ENCODE data around the gene CDC42SE2. TPM values are rescaled to one million over a fixed set of nuclear protein-coding genes. Genes with fewer than 3 reads are reported as not detected.

CDC42SE2 gene
- total RNA-seq, 2 experiments from 2014 or later = 54.2 to 66.8 TPM

DNA sequence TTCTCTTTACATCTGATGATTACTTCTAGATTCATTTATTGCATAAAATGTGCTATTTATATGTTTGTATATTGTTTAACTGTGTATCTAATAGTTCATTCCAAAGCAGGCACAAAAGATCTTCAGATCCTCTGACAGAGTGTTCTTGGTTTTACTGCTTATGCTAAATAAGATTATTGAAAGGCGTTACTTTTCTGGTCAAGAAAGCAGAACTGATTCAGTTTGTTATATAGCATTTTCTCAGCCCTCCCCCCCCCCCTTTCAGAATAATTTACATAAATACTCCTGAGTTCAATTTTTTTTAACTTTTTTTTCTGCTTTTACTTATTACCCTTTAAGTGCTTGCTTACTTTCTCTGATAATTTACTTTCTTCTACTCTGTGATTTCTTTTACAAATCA is 15.4 kb downstream of the CDC42SE2 start:
- Histone ChIP-seq H3K4me3 (ENCODE audit: low read depth, low read length, poor library complexity, severe bottlenecking) (no peak overlapping the region), H2AFZ (ENCODE audit: low read length) (no peak overlapping the region), H3K9me2 (ENCODE audit: insufficient read depth, low read length) (no peaks in the 10 kb centered on the region), H3K4me1 (ENCODE audit: insufficient read depth, low read length, poor library complexity, severe bottlenecking) (peaks cover 53% of the 10 kb centered on the region), H3K36me3 (ENCODE audit: insufficient read depth, low read length) (peaks cover 53% of the 10 kb centered on the region), H3K4me2 (ENCODE audit: low read length) (peak overlapping the region; percentile 53; the same call in 1 of the 2 replicates), H3K79me2 (ENCODE audit: insufficient read depth, low read depth, low read length) (peaks cover 95% of the 10 kb centered on the region), H3K9me3 (ENCODE audit: low read length) (peaks cover 28% of the 10 kb centered on the region), H3K27ac (ENCODE audit: low read depth, low read length, poor library complexity, severe bottlenecking) (no peak overlapping the region), H4K20me1 (ENCODE audit: insufficient read depth, low read length) (peaks cover 27% of the 10 kb centered on the region; the same call in 1 of the 2 replicates)
- DNase-seq (ENCODE audit: low spot score) = no peak
- TF ChIP-seq CTCF (conservative IDR thresholded peaks at IDR 0.05; ENCODE audit: low read length) = no peak
- ChIA-PET POLR2A (interaction anchor here (1.6 kb wide), 1 partner anchor 16 kb away, joined by 3 read pairs; the partner anchor contains the start of gene CDC42SE2), CTCF (ENCODE audit: unreplicated experiment) (interaction anchor here (0.6 kb wide), 1 partner anchor 27 kb away, joined by 3 read pairs; no protein-coding TSS in a partner anchor)
- intact Hi-C loops (cut with micrococcal nuclease; ENCODE audit: unreplicated experiment) = loop anchor here (5.0 kb wide), 1 partner anchor 353 kb away; no protein-coding TSS in a partner anchor
- no TSS peak for BruUV-seq (replicated peaks)

DNA sequence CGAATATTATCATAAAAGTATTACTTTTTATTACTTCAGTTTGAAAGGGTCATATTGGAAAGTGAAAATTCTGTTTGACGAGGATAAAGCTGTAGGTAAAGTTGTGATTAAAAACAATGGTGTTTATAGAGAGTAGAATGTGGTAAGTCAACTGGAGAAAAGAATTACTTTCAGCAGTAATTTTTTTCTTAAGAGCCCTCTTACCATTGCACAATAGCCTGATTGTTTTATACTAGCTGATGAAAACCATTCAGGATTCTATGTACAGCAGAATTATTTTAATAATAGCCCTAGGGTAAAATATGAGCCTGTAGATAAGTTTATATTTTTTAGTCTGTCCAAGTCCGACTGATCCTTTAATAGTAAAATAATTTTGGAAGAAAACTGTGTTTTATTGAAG is 16.6 kb downstream of the CDC42SE2 start:
- no TSS peak for BruUV-seq (replicated peaks)
- peaks cover 41% of the 10 kb centered on the region for H3K4me1 ChIP-seq (ENCODE audit: insufficient read depth, low read length, poor library complexity, severe bottlenecking)
- TF ChIP-seq EZH2phosphoT487 (IDR thresholded peaks at IDR 0.05; ENCODE audit: borderline replicate concordance, low read depth, low read length) (no peak), CTCF (conservative IDR thresholded peaks at IDR 0.05; ENCODE audit: low read length) (no peak)
- CTCF ChIA-PET (ENCODE audit: unreplicated experiment) = no interaction called here
- H3K4me2 ChIP-seq (ENCODE audit: low read length) = peak overlapping the region; percentile 53
- intact Hi-C loops (cut with micrococcal nuclease; ENCODE audit: unreplicated experiment) = no loop called here
- H3K27ac ChIP-seq (ENCODE audit: low read depth, low read length, poor library complexity, severe bottlenecking) = no peak overlapping the region
- peaks cover 20% of the 10 kb centered on the region for H4K20me1 ChIP-seq (ENCODE audit: insufficient read depth, low read length)
- POLR2A ChIA-PET = interaction anchor here (0.6 to 2.0 kb wide), 9 partner anchors 10 to 117 kb away, joined by 3 to 8 read pairs (median 3); partner anchors contain the start of gene CDC42SE2
- peaks cover 95% of the 10 kb centered on the region for H3K79me2 ChIP-seq (ENCODE audit: insufficient read depth, low read depth, low read length)
- no peak overlapping the region for H3K4me3 ChIP-seq (ENCODE audit: low read depth, low read length, poor library complexity, severe bottlenecking)
- H2AFZ ChIP-seq (ENCODE audit: low read length) = no peak overlapping the region
- no peaks in the 10 kb centered on the region for H3K9me2 ChIP-seq (ENCODE audit: insufficient read depth, low read length)
- peaks cover 54% of the 10 kb centered on the region for H3K36me3 ChIP-seq (ENCODE audit: insufficient read depth, low read length)
- no peak for DNase-seq (ENCODE audit: low spot score)
- H3K9me3 ChIP-seq (ENCODE audit: low read length) = peaks cover 28% of the 10 kb centered on the region

DNA sequence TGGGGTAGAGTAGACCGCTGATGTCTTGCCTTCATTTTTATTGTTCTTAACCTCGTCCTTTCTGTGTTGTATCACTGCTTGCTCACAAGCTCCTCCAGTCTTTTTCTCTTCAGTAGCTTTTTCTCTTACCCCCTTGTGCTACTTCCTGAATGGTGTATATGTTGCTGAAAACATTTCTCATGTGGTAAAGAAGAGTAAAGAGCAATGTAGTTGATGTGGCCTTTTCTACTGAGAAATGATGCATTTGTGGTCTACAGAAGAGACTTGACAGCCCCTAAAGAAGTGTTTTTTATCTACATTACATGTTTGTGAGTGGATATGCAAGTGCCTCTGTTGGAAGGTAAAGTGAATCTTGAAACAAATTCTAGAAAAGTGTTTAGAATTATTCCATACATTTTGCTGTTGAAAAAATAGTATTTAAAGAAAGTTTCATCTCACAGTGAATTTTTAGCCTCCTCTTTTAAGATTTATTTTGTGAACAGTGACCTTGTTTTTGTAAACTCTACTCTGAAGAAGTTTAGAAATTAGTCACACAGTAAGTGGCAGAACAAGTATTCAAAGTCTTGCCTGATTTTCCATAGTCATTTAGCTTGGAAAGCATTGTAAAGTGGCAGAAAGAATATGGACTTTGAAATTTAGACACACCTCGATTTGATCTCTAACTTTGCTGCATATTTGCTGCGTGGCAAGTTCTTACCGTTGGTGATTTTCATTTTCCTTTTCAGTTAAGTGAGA is 17.4 kb downstream of the CDC42SE2 start:
- DNase-seq (ENCODE audit: low spot score) = no peak
- H3K4me3 ChIP-seq (ENCODE audit: low read depth, low read length, poor library complexity, severe bottlenecking) = peak overlapping the region; percentile 1

More for the DNA sequence above, 17.4 kb downstream of the CDC42SE2 start:
- no peak for TF ChIP-seq EZH2phosphoT487 (IDR thresholded peaks at IDR 0.05; ENCODE audit: borderline replicate concordance, low read depth, low read length)
- no peak for TF ChIP-seq CTCF (conservative IDR thresholded peaks at IDR 0.05; ENCODE audit: low read length)
- CTCF ChIA-PET (ENCODE audit: unreplicated experiment) = no interaction called here
- no peaks in the 10 kb centered on the region for H3K9me2 ChIP-seq (ENCODE audit: insufficient read depth, low read length)
- H3K9me3 ChIP-seq (ENCODE audit: low read length) = peaks cover 28% of the 10 kb centered on the region
- no TSS peak for BruUV-seq (replicated peaks)
- peak overlapping the region; percentile 53 for H3K4me2 ChIP-seq (ENCODE audit: low read length)
- peaks cover 13% of the 10 kb centered on the region for H4K20me1 ChIP-seq (ENCODE audit: insufficient read depth, low read length)
- peaks cover 32% of the 10 kb centered on the region for H3K4me1 ChIP-seq (ENCODE audit: insufficient read depth, low read length, poor library complexity, severe bottlenecking)
- peaks cover 61% of the 10 kb centered on the region for H3K36me3 ChIP-seq (ENCODE audit: insufficient read depth, low read length)
- peak overlapping the region; percentile 1 for H3K27ac ChIP-seq (ENCODE audit: low read depth, low read length, poor library complexity, severe bottlenecking)
- intact Hi-C loops (cut with micrococcal nuclease; ENCODE audit: unreplicated experiment) = no loop called here
- peaks cover 95% of the 10 kb centered on the region for H3K79me2 ChIP-seq (ENCODE audit: insufficient read depth, low read depth, low read length)
- no peak overlapping the region for H2AFZ ChIP-seq (ENCODE audit: low read length)
- POLR2A ChIA-PET = interaction anchor here (1.0 to 2.0 kb wide), 4 partner anchors 11 to 92 kb away, joined by 3 to 8 read pairs (median 5); no protein-coding TSS in a partner anchor
